Lower leg skin (tissue), 3 donors: ENCODE measurements around the gene SLC39A12.

Experiments
- POLR2A ChIP-seq, 2 donors: fragments of 450-650 bp; IDR thresholded peaks; one replicate each; pipeline ENCODE4 v1.6.1; 2016 to 2017; ENCODE audit warnings: antibody characterized with exemption in 2 of 2, mild to moderate bottlenecking in 1 of 2, moderate library complexity in 1 of 2
- TF ChIP-seq, protein P1 (sequence below), 3 donors: fragments of 450-650 bp; IDR thresholded peaks; one replicate each; pipeline ENCODE4 v1.5.1; 2016; ENCODE audit warnings: antibody characterized with exemption in 3 of 3, mild to moderate bottlenecking in 3 of 3, moderate library complexity in 2 of 3

DNA sequence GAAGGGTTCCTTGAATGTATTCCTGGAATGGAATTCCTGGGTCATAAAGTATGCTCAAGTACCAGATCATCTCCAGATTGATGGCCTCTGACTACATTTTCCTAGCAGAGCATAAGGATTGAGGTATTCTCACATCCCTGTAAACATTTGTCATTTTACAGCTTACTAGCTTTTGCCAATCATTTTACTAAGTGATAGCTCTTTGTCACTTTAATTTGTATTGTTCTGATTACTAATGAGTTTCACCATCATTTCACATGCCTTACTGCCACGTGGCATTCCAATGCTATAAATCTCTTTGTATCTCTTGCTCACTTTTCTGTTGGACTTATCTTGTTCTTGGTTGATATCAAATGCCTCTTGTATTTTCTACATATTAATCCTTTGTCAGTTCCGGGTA lies 119.9 kb downstream of the SLC39A12 start:
- TF ChIP-seq, protein P1, sequence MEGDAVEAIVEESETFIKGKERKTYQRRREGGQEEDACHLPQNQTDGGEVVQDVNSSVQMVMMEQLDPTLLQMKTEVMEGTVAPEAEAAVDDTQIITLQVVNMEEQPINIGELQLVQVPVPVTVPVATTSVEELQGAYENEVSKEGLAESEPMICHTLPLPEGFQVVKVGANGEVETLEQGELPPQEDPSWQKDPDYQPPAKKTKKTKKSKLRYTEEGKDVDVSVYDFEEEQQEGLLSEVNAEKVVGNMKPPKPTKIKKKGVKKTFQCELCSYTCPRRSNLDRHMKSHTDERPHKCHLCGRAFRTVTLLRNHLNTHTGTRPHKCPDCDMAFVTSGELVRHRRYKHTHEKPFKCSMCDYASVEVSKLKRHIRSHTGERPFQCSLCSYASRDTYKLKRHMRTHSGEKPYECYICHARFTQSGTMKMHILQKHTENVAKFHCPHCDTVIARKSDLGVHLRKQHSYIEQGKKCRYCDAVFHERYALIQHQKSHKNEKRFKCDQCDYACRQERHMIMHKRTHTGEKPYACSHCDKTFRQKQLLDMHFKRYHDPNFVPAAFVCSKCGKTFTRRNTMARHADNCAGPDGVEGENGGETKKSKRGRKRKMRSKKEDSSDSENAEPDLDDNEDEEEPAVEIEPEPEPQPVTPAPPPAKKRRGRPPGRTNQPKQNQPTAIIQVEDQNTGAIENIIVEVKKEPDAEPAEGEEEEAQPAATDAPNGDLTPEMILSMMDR (IDR thresholded peaks at IDR 0.05), result no peak
- TF ChIP-seq POLR2A (IDR thresholded peaks at IDR 0.05), result no peak
